Measurements from ENCODE around the gene SCRG1. TPM values are rescaled to one million over a fixed set of nuclear protein-coding genes. Genes with fewer than 3 reads are reported as not detected.

SCRG1 gene
- total RNA-seq, 1 donor, result not detected

GRCh38 chr4:173418639-173419038 lies 19.7 kb upstream of the SCRG1 start:
- Histone ChIP-seq H3K4me1 (ENCODE audit: insufficient read depth, low read length) (peaks cover 58% of the 10 kb centered on the region), H3K4me3 (ENCODE audit: low read length) (no peak overlapping the region)

GRCh38 chr4:173417833-173418232 lies 18.9 kb upstream of the SCRG1 start:
- peaks cover 66% of the 10 kb centered on the region for H3K4me1 ChIP-seq (ENCODE audit: insufficient read depth, low read length)
- H3K4me3 ChIP-seq (ENCODE audit: low read length), result no peak overlapping the region
- H3K9me3 ChIP-seq (ENCODE audit: low read depth, low read length), result no peaks in the 10 kb centered on the region
- H3K27me3 ChIP-seq (ENCODE audit: insufficient read depth, low read length), result no peaks in the 10 kb centered on the region

More at GRCh38 chr4:173418639-173419038, 19.7 kb upstream of the SCRG1 start:
- no peaks in the 10 kb centered on the region for H3K9me3 ChIP-seq (ENCODE audit: low read depth, low read length)
- no peaks in the 10 kb centered on the region for H3K27me3 ChIP-seq (ENCODE audit: insufficient read depth, low read length)

- Histone ChIP-seq H3K4me1 (ENCODE audit: insufficient read depth, low read length) (peaks cover 82% of the 10 kb centered on the region), H3K27me3 (ENCODE audit: insufficient read depth, low read length) (no peaks in the 10 kb centered on the region), H3K9me3 (ENCODE audit: low read depth, low read length) (no peaks in the 10 kb centered on the region), H3K4me3 (ENCODE audit: low read length) (no peak overlapping the region)
These were observed 17.2 kb upstream of the SCRG1 start for GRCh38 chr4:173415885-173416653.

DNA sequence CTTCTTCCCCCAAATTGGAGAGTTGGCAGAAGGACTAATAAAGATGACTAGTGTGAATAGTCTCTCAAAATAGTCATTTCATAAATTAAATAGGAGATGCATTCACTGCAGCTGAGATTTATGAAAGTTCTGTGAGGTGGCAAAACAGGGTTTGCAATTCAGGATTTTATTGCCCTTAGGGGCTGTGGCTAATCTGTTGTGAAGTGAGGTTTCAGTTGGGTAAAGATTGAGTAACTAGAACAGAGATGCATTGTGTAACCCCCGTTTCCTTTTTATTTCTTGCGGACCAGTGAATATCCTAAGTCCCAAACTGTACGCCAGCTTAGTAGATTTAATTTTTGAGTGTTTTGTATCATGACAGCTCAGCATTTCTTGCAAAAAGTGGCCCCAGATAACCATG lies 16.2 kb upstream of the SCRG1 start:
- peaks cover 92% of the 10 kb centered on the region for H3K4me1 ChIP-seq (ENCODE audit: insufficient read depth, low read length)
- H3K9me3 ChIP-seq (ENCODE audit: low read depth, low read length), result no peaks in the 10 kb centered on the region
- H3K27me3 ChIP-seq (ENCODE audit: insufficient read depth, low read length), result no peaks in the 10 kb centered on the region
- no peak overlapping the region for H3K4me3 ChIP-seq (ENCODE audit: low read length)

- H3K9me3 ChIP-seq (ENCODE audit: low read depth, low read length), result no peaks in the 10 kb centered on the region
- no peaks in the 10 kb centered on the region for H3K27me3 ChIP-seq (ENCODE audit: insufficient read depth, low read length)
- H3K4me1 ChIP-seq (ENCODE audit: insufficient read depth, low read length), result peaks cover 92% of the 10 kb centered on the region
- H3K4me3 ChIP-seq (ENCODE audit: low read length), result no peak overlapping the region
These were observed 15.5 kb upstream of the SCRG1 start for GRCh38 chr4:173414456-173414855.

- Histone ChIP-seq H3K4me3 (ENCODE audit: low read length) (no peak overlapping the region), H3K4me1 (ENCODE audit: insufficient read depth, low read length) (peaks cover 77% of the 10 kb centered on the region), H3K27me3 (ENCODE audit: insufficient read depth, low read length) (no peaks in the 10 kb centered on the region), H3K9me3 (ENCODE audit: low read depth, low read length) (no peaks in the 10 kb centered on the region)
These were observed 14.1 kb upstream of the SCRG1 start for GRCh38 chr4:173413036-173413435.

DNA sequence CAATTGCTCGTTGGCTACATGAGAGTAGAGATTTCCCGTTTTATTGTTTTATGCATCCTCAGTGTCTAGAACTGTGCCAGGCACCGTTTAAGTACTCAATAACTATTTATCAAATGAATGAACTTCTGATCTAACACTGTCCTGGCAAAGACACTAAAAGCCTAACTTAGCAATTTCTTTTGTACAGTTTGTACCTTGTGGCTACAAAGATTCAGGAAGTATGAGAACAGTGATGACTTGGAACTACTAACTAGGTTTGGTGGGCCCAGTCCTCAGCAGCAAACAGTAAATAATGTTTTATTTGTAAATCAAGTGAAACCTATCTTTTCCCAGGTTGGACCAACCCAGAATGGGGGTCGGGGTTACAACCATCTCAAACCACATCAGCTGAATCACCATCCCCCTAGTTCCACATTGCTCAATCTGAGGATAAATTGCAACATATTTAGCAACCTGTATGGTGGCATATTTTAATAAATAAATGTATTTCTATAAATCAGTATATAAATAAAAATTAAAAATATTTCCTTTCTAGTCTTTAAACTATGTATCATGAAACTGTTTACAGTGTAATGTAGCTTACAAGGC lies 12.3 kb upstream of the SCRG1 start:
- Histone ChIP-seq H3K27me3 (ENCODE audit: insufficient read depth, low read length) (no peaks in the 10 kb centered on the region), H3K4me3 (ENCODE audit: low read length) (no peak overlapping the region), H3K9me3 (ENCODE audit: low read depth, low read length) (no peaks in the 10 kb centered on the region), H3K4me1 (ENCODE audit: insufficient read depth, low read length) (peaks cover 60% of the 10 kb centered on the region)

DNA sequence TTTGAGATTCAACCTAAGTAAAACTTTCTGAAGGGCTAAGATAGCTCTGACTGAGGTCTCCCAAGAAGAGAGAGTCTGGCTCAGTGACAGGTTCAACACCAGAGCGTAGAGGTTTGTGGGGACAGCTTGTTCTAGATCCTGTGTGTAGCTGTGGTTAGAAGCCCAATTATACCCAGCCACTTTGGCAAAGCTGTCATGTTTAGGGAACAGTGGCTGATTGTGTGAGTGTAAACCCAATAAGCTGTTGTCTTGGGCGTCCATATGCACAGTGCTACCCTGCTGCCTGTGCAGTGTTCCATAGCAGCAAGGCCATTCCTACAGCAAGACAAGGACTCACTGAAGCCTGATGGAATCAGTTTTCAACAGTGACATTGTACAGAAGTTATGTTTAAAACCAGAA lies 11.2 kb upstream of the SCRG1 start:
- no peaks in the 10 kb centered on the region for H3K9me3 ChIP-seq (ENCODE audit: low read depth, low read length)
- H3K4me3 ChIP-seq (ENCODE audit: low read length), result no peak overlapping the region
- no peaks in the 10 kb centered on the region for H3K27me3 ChIP-seq (ENCODE audit: insufficient read depth, low read length)
- peaks cover 49% of the 10 kb centered on the region for H3K4me1 ChIP-seq (ENCODE audit: insufficient read depth, low read length)

DNA sequence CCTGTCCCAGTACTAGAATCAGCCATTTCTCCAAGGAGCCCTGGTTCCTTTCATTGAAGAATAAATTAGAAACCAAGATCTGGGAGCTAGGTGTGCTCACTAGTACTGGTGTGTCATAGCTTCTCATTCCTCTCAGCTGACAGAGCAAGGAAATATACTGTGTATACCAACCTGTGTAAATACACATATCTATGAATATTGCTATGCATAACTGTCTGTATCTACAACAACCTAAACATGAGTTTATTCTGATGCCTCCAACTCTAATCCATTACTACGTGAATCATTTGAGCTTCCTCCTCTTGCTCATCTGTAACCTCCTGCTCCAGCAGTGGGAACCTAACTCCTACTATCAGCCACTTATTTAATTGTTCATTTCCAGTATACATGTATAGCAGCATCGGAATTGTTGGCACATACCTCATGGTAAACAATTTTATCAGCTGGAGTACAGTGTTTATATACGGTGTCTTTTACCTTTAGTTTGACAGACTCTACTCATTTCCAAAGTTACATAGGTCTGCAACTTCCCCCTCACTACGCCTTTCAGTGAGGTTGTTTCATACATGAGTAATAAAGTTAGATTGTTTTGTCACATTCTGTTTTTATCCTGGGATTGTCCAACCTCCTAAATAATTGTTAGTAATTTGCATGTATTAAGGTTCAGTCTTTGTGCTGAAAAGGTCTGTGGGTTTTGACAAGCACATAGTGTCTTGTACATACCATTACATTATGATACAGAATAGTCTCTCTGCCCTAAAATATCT lies 7.1 kb upstream of the SCRG1 start:
- H3K4me1 ChIP-seq (ENCODE audit: insufficient read depth, low read length), result peaks cover 10% of the 10 kb centered on the region
- no peaks in the 10 kb centered on the region for H3K9me3 ChIP-seq (ENCODE audit: low read depth, low read length)
- no peaks in the 10 kb centered on the region for H3K27me3 ChIP-seq (ENCODE audit: insufficient read depth, low read length)
- no peak overlapping the region for H3K4me3 ChIP-seq (ENCODE audit: low read length)

DNA sequence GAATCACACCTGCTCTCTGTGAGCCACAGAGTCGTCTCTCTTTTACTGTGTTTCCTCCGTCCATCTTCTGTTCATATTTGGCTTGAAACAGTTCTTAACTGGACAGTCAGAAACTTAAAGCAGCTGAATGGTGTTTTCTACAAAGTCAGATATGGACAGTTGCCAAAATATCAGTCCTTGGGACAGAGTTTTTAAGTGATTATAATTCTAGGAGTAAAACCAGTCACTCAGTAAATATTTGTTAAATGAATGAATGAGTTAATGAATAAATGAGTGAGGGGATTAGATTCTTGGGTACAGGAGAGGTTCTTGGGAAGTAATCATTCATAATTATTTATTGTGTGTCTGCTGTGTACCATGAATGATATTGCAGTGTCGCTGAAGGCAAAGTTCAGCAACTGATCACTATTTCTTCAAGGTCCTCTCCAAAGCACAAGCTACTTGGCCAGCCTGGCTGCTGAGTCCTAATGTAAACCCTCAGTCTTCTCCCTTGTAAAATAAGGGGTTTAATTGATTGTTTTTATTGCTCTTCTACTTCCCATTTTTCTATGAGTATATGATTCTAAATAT lies 5.5 kb upstream of the SCRG1 start:
- H3K27me3 ChIP-seq (ENCODE audit: insufficient read depth, low read length), result no peaks in the 10 kb centered on the region
- H3K4me1 ChIP-seq (ENCODE audit: insufficient read depth, low read length), result no peaks in the 10 kb centered on the region
- no peak overlapping the region for H3K4me3 ChIP-seq (ENCODE audit: low read length)
- no peaks in the 10 kb centered on the region for H3K9me3 ChIP-seq (ENCODE audit: low read depth, low read length)

DNA sequence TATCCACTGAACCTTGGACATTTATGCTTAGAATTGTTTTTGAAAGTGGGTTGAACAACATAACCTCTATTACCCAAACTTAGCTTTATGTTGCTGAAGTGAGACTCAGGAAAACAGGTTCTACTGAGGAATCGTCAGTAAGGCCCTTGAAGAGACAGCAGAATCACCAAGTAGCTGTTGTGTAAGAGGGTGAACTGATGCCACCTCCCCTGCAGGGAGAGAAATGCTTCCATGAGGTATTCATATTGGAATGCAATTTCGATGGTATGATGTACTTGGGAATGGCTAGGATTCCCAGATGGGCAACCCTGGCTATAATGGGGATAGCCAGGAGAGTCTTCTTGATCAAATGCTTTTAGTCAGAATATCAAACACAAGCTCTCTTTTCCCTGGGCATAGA lies 4.1 kb upstream of the SCRG1 start:
- Histone ChIP-seq H3K27me3 (ENCODE audit: insufficient read depth, low read length) (no peaks in the 10 kb centered on the region), H3K9me3 (ENCODE audit: low read depth, low read length) (no peaks in the 10 kb centered on the region), H3K4me1 (ENCODE audit: insufficient read depth, low read length) (no peaks in the 10 kb centered on the region), H3K4me3 (ENCODE audit: low read length) (no peak overlapping the region)

- H3K4me1 ChIP-seq (ENCODE audit: insufficient read depth, low read length), result no peaks in the 10 kb centered on the region
- no peaks in the 10 kb centered on the region for H3K9me3 ChIP-seq (ENCODE audit: low read depth, low read length)
- no peak overlapping the region for H3K4me3 ChIP-seq (ENCODE audit: low read length)
- no peaks in the 10 kb centered on the region for H3K27me3 ChIP-seq (ENCODE audit: insufficient read depth, low read length)
These were observed 2.1 kb upstream of the SCRG1 start for GRCh38 chr4:173401063-173401462.

DNA sequence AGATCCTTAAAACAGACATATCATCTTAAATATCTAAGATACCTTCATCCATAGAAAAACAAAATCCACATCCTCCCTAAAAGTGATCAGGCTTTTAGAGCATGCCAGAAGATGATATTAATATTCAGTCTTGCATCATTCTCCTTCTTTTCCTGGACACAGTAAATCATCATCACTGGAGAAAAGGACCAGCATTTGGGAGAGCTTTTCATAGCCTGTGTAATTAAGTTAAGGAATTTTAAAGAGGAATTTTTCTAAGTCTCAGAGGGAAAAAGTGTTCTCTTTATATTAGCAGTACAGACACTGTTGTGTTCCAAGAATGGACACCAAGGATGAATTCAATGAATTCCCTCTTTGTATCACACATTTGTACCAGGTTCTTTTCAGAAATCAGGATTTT lies 696 bp downstream of the SCRG1 start:
- Histone ChIP-seq H3K4me3 (ENCODE audit: low read length) (no peak overlapping the region), H3K27me3 (ENCODE audit: insufficient read depth, low read length) (no peaks in the 10 kb centered on the region), H3K9me3 (ENCODE audit: low read depth, low read length) (no peaks in the 10 kb centered on the region), H3K4me1 (ENCODE audit: insufficient read depth, low read length) (no peaks in the 10 kb centered on the region)

GRCh38 chr4:173397604-173398003 lies 1.3 kb downstream of the SCRG1 start:
- H3K9me3 ChIP-seq (ENCODE audit: low read depth, low read length), result no peaks in the 10 kb centered on the region
- no peak overlapping the region for H3K4me3 ChIP-seq (ENCODE audit: low read length)
- no peaks in the 10 kb centered on the region for H3K4me1 ChIP-seq (ENCODE audit: insufficient read depth, low read length)
- no peaks in the 10 kb centered on the region for H3K27me3 ChIP-seq (ENCODE audit: insufficient read depth, low read length)

DNA sequence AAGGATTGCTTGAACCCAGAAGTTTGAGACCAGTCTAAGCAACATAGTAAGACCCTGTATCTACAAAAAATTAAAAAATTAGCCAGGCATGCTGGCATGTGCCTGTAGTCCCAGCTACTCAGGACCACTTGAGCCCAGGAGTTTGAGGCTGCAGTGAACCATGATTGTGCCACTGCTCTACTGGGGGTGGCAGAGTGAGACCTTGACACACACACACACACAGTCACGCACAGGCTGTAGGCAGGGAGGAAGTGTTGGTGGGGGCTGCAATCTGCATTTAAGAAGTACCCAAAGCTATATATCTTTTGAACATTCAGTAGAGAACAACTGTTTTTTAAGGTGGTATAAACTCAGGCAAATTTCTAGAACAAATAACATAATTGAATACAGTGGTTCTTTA lies 7.2 kb downstream of the SCRG1 start:
- Histone ChIP-seq H3K4me3 (ENCODE audit: low read length) (no peak overlapping the region), H3K4me1 (ENCODE audit: insufficient read depth, low read length) (no peaks in the 10 kb centered on the region), H3K27me3 (ENCODE audit: insufficient read depth, low read length) (no peaks in the 10 kb centered on the region), H3K9me3 (ENCODE audit: low read depth, low read length) (no peaks in the 10 kb centered on the region)

Measured in mononuclear cell (primary cell).